GM21717 (cell line): Measurements from ENCODE around the gene ACY1.

Experiments
- ATAC-seq: cut with Tn5 transposase; IDR thresholded peaks from one replicate; pipeline ENCODE4 v1.9.1; 2021; ENCODE audit warnings: mild to moderate bottlenecking, moderate library complexity; ENCODE audit not compliant: unreplicated experiment

ACY1 gene

DNA sequence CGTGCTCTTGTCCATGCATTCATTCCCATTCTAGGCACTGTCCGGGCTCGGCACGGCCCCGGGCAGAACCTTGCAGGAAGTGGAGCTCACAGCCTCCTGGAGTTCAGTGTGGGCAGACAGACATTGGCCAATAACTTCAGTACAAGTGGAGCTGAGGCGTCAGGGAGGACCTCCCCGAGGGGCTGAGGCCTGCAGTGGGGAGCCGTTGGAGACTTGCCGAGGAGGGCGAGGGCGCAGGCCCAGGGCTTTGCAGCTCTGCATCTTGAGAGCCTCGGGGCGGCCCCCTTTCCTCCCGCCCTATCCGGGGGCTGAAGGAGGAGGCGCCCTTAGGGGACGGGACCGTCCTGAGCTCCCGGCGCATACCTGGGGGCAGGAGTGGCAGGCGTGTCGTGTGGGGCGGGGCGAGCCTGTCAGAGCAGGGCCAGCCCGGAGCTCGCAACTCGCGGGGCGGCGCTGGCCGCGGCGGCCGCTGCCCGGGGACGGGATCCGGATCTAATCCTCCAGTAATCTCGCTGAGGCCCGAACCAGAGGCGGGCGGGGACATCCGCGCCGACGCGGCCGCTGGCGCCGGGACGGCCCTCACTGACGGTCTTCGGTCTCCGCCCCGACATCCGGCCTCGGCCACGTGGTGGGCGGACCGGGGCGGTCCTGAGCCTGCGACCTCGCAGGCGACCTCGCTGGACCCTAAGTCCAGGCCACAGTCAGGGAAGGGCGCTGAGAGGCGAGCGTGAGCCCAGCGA lies at the start of gene ACY1:
TSS of gene ACY1 (plus strand) at position 698 of the 740 bp plus-strand sequence. CDS start 530 bp downstream, outside the sequence.
- peak; percentile 75 for ATAC-seq

GRCh38 chr3:51934139-51934850 lies 49.0 kb upstream of the ACY1 start:
- no peak for ATAC-seq

GRCh38 chr3:51934991-51935885 lies 48.1 kb upstream of the ACY1 start:
- no peak for ATAC-seq

- no peak for ATAC-seq
These were observed 47.2 kb upstream of the ACY1 start for GRCh38 chr3:51935886-51936755.

GRCh38 chr3:51937014-51937413 lies 46.3 kb upstream of the ACY1 start:
- ATAC-seq = no peak

- ATAC-seq = no peak
These were observed 45.5 kb upstream of the ACY1 start for GRCh38 chr3:51937611-51938450.

GRCh38 chr3:51938780-51939425 lies 44.4 kb upstream of the ACY1 start:
- ATAC-seq = no peak

DNA sequence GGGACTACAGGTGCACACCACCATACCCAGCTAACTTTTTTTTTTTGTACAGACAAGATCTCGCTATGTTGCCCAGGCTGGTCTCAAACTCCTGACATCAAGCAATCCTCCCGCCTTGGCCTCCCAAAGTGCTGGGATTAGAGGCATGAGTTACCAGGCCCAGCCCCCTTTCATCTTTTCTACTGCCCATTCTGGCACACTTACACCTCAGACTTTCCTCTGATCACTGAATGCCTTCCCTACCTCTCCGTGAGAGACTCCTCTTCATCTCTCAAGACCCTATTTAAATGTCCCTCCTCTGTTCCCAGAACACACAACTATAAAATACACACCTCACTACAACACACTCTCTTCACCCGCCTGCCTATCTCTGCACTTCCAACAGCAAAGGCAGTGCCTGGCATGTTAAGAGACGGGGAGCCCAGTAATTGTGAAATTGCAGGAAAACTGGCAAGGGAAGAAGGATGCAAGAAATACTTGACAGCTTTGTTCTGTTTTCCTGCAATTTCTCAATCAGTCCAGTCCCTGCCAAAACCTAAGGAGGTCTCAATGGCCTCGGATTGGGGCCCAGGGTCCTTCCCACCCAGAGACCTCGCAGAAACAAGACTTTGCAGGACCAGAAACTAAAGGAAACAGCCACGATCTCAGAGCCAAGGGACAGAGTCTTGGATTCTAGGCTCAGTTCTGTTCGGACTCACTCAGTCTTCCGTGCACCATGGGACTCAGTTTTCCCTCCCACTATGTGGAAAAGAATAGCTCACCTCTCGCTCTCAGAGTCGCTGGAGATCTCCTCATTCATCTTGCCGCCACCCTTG lies 42.5 kb upstream of the ACY1 start:
- ATAC-seq = no peak

DNA sequence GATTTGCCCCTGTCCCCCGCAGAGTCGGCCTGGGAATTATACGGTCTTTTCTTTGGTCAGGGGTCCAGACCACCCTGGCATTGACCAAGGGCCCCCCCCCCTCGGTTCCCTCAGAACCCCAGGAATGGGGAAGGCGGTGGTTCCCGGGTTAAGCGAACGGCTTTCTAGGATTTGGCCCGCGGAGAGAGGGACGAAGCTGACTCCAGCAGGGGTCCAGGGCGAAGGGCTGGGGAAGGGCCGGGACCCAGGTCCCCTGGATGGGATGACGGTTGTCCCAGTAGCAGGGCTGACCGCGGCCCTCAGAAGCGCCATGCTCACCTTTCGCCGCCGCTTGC lies 41.9 kb upstream of the ACY1 start:
- ATAC-seq = no peak

GRCh38 chr3:51941798-51942602 lies 41.3 kb upstream of the ACY1 start, which contains the start of the genes PARP3 and RRP9:
Gene PARP3 (plus strand): TSS chr3:51942363. CDS start chr3:51943356, 993 bp downstream.
Gene RRP9 (minus strand): TSS chr3:51941904. CDS start chr3:51941867, 37 bp downstream.
- peak; percentile 87 for ATAC-seq

GRCh38 chr3:51942603-51943450 lies 40.5 kb upstream of the ACY1 start:
- no peak for ATAC-seq

DNA sequence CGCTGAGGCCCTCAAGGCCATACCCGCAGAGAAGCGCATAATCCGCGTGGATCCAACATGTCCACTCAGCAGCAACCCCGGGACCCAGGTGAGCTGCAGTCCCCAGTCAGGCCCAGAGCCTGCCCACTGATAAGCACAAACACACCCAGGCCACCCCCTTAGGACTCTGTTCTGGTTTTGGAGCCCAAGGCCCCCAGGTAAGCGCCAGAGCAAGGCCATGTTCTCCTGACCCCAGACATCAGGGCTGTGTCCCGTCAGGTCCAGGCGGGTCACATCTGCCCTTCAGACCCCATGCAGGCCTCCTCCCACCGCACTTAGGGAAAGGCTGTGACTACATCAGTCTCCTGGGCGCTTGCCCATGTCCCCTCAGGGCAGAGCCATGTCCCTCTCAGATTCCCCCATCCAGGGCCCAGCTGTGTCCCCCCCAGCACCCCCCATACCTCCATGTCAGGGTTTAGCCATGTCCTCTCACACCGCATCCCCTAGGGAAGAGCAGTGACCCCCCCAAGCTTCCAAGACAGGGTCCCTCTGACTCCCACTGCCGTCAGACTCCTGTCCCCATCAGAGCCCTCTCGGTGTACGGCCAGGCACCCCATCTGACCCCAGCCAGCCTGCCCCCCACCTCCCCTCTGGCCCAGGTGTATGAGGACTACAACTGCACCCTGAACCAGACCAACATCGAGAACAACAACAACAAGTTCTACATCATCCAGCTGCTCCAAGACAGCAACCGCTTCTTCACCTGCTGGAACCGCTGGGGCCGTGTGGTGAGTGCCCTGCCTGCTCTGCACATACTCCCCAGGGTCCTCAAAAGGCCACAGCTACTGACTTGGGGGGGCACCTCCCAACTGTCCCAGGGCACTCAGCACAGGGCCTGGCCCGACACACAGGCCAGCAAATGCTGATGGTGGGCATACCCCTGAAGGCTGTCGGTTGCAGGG lies 39.6 kb upstream of the ACY1 start:
- ATAC-seq = no peak

DNA sequence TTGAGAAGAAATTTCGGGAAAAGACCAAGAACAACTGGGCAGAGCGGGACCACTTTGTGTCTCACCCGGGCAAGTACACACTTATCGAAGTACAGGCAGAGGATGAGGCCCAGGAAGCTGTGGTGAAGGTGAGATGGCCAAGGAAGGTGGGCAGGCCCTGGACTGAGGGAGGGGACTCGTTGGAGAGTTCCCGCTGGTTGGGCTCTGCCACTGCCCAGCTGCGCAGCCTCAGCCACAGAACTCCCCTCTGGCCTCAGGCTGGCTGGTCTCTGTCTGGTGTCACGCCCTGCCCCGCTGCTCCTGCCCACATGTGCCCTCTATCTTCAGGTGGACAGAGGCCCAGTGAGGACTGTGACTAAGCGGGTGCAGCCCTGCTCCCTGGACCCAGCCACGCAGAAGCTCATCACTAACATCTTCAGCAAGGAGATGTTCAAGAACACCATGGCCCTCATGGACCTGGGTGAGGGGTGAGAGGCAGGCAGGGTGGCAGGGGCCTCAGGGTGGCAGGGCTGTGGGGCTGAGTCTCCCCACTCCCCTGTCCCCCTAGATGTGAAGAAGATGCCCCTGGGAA lies 38.8 kb upstream of the ACY1 start:
- ATAC-seq = no peak

DNA sequence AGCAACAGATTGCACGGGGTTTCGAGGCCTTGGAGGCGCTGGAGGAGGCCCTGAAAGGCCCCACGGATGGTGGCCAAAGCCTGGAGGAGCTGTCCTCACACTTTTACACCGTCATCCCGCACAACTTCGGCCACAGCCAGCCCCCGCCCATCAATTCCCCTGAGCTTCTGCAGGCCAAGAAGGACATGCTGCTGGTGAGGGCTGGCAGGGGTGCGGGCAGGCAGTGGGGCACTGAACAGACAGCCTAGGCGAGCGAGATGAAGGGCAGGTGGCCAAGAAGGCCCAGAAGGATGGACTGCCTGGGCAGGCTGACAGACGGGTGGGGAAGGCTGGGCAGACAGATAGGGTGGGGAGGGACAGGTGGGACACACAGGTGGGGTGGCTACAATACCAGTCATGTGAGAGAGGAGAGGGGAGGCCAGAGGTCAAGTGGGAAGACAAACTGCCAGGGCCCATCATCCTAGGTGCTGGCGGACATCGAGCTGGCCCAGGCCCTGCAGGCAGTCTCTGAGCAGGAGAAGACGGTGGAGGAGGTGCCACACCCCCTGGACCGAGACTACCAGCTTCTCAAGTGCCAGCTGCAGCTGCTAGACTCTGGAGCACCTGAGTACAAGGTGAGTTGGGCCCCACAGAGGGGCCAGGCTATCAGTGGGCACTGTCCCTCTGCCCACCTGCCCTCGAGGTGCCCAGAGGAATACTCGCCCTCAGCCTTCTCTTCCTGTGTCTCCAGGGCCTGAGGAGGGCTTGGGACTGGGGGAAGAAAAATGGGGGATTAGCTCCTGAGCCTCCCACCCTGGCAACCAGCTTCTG lies 38.1 kb upstream of the ACY1 start:
- no peak for ATAC-seq
